Liver (tissue), 9 donors: Measurements from ENCODE around the gene RBSN. TPM values are rescaled to one million over a fixed set of nuclear protein-coding genes. Genes with fewer than 3 reads are reported as not detected.

Experiments
- DNase-seq: peaks from one replicate; pipeline ENCODE4 v3.0.0-alpha.2; 2017; ENCODE audit warnings: low spot score
- H3K27ac ChIP-seq, 2 donors: one replicate each; pipeline ENCODE4 v1.7.0; 2013; ENCODE audit warnings: inconsistent platforms in 2 of 2, low read length in 2 of 2, control low read depth in 1 of 2, low read depth in 1 of 2, mild to moderate bottlenecking in 1 of 2
- H3K27me3 ChIP-seq, 4 donors: one replicate each; pipeline versions ENCODE4 v1.6.1 to v1.7.0; 2013; ENCODE audit warnings: low read length in 3 of 4, inconsistent platforms in 1 of 4, mild to moderate bottlenecking in 1 of 4, moderate library complexity in 1 of 4; ENCODE audit not compliant: control insufficient read depth in 4 of 4, insufficient read depth in 4 of 4
- H3K36me3 ChIP-seq, 4 donors: one replicate each; pipeline versions ENCODE4 v1.6.1 to v1.7.0; 2013; ENCODE audit warnings: low read length in 3 of 4, mild to moderate bottlenecking in 3 of 4, low read depth in 1 of 4, moderate library complexity in 1 of 4; ENCODE audit not compliant: control insufficient read depth in 4 of 4, insufficient read depth in 3 of 4
- H3K4me1 ChIP-seq, 4 donors: one replicate each; pipeline versions ENCODE4 v1.6.1 to v1.7.0; 2013; ENCODE audit warnings: low read length in 3 of 4, mild to moderate bottlenecking in 3 of 4, moderate library complexity in 1 of 4; ENCODE audit not compliant: control insufficient read depth in 4 of 4, insufficient read depth in 4 of 4
- H3K4me3 ChIP-seq, 3 donors: one replicate each; pipeline versions ENCODE4 v1.6.1 to v1.7.0; 2013; ENCODE audit warnings: low read length in 3 of 3, control low read depth in 1 of 3, low read depth in 1 of 3, mild to moderate bottlenecking in 1 of 3
- H3K9ac ChIP-seq, 2 donors: one replicate each; pipeline ENCODE4 v1.7.0; 2013; ENCODE audit warnings: low read length in 2 of 2, mild to moderate bottlenecking in 2 of 2, moderate library complexity in 2 of 2, control low read depth in 1 of 2, low read depth in 1 of 2
- H3K9me3 ChIP-seq, 4 donors: one replicate each; pipeline versions ENCODE4 v1.6.1 to v1.7.0; 2013; ENCODE audit warnings: low read length in 3 of 4; ENCODE audit not compliant: control insufficient read depth in 4 of 4
- CTCF ChIP-seq: fragments of 150-350 bp; IDR thresholded peaks from 2 replicates; pipeline ENCODE4 v1.5.1; 2017; ENCODE audit warnings: improper control_type of control experiment, low read depth, low read length; ENCODE audit not compliant: missing input control
- EGR1 ChIP-seq, 2 donors: IDR thresholded peaks; 2 replicates each; pipeline ENCODE4 v1.6.1; 2016 to 2018; ENCODE audit warnings: antibody characterized with exemption in 2 of 2, low read depth in 2 of 2
- FOXA1 ChIP-seq: IDR thresholded peaks from 2 replicates; pipeline ENCODE4 v1.6.1; 2016; ENCODE audit warnings: antibody characterized with exemption
- FOXA2 ChIP-seq: IDR thresholded peaks from 2 replicates; pipeline ENCODE4 v1.6.1; 2016; ENCODE audit warnings: antibody characterized with exemption
- GABPA ChIP-seq, 2 donors: IDR thresholded peaks in 1 of 2; conservative IDR thresholded peaks in 1 of 2; 2 replicates each; pipeline ENCODE4 v1.6.1; 2016; ENCODE audit warnings: antibody characterized with exemption in 2 of 2, mild to moderate bottlenecking in 1 of 2, moderate library complexity in 1 of 2
- HNF4A ChIP-seq, 2 donors: conservative IDR thresholded peaks; 2 replicates each; pipeline ENCODE4 v1.6.1; 2016; ENCODE audit warnings: antibody characterized with exemption in 2 of 2, mild to moderate bottlenecking in 2 of 2
- HNF4G ChIP-seq: IDR thresholded peaks from 2 replicates; pipeline ENCODE4 v1.6.1; 2016; ENCODE audit warnings: antibody characterized with exemption
- JUND ChIP-seq, 2 donors: IDR thresholded peaks; 2 replicates each; pipeline ENCODE4 v1.6.1; 2016; ENCODE audit warnings: antibody characterized with exemption in 2 of 2
- MAX ChIP-seq: IDR thresholded peaks from 2 replicates; pipeline ENCODE4 v1.6.1; 2016; ENCODE audit warnings: antibody characterized with exemption
- NR2F2 ChIP-seq: IDR thresholded peaks from 2 replicates; pipeline ENCODE4 v1.6.1; 2016; ENCODE audit warnings: antibody characterized with exemption
- RAD21 ChIP-seq, 2 donors: IDR thresholded peaks; 2 replicates each; pipeline ENCODE4 v1.6.1; 2016; ENCODE audit warnings: antibody characterized with exemption in 2 of 2, mild to moderate bottlenecking in 2 of 2
- REST ChIP-seq: IDR thresholded peaks from 2 replicates; pipeline ENCODE4 v1.6.1; 2016; ENCODE audit warnings: antibody characterized with exemption, mild to moderate bottlenecking
- RXRA ChIP-seq, 2 donors: IDR thresholded peaks; 2 replicates each; pipeline ENCODE4 v1.6.1; 2017 to 2018; ENCODE audit warnings: antibody characterized with exemption in 2 of 2, mild to moderate bottlenecking in 1 of 2
- SP1 ChIP-seq: IDR thresholded peaks from 2 replicates; pipeline ENCODE4 v1.6.1; 2018; ENCODE audit warnings: antibody characterized with exemption, mild to moderate bottlenecking
- TAF1 ChIP-seq: conservative IDR thresholded peaks from 2 replicates; pipeline ENCODE4 v1.6.1; 2016; ENCODE audit warnings: antibody characterized with exemption, mild to moderate bottlenecking
- YY1 ChIP-seq: IDR thresholded peaks from 2 replicates; pipeline ENCODE4 v1.6.1; 2016; ENCODE audit warnings: antibody characterized with exemption, mild to moderate bottlenecking
- WGBS: extraction: QIAGEN DNeasy Blood & Tissue Kit; methylation state at CpG from one replicate; pipeline ENCODE4 v1.1.7; 2013; 5-methylcytosine and 5-hydroxymethylcytosine counted together
- polyA plus RNA-seq, 2 donors: library from polyadenylated mRNA; stranded (reverse) in 1 of 2; unstranded in 1 of 2; fragments of 200-250 nt in 1 of 2; fragments of >200 nt in 1 of 2; fragmentation: Nextera tagmentation in 1 of 2; extraction: Ambion mirVana in 1 of 2; gene quantifications; one replicate each; pipeline versions ENCODE4 v1.2.1 to v1.2.3, GENCODE V29; 2013 to 2015
- total RNA-seq, 2 donors: library from RNA; depleted of rRNA; stranded (reverse); fragments of >200 nt; gene quantifications; one replicate each; pipeline ENCODE4 v1.2.3, GENCODE V29; 2014
- donor health status: healthy.
- donor health status: healthy.
- donor health status: healthy.
- donor health status: healthy.
- donor health status: healthy.

The RBSN gene
- total and polyA plus RNA-seq, 4 donors = 5.6 to 18.3 (median 11.9) TPM

- 75% methylated on average over 3 of the region's 3 CpGs for WGBS
- Histone ChIP-seq H3K4me1 (peaks cover 5 to 14% (median 7%) of the 10 kb centered on the region in 4 donors), H3K27ac (no peak overlapping the region), H3K4me3 (no peak overlapping the region), H3K36me3 (no peaks in the 10 kb centered on the region), H3K9ac (no peak overlapping the region), H3K27me3 (no peaks in the 10 kb centered on the region), H3K9me3 (no peaks in the 10 kb centered on the region)
- no peak for DNase-seq
- TF ChIP-seq JUND (IDR thresholded peaks at IDR 0.05) (no peak), MAX (no peak), FOXA1 (no peak), CTCF (no peak), TAF1 (no peak), FOXA2 (no peak), REST (no peak), SP1 (no peak), NR2F2 (no peak), EGR1 (IDR thresholded peaks at IDR 0.05; ENCODE audit: low read depth in 2 of 2) (no peak), GABPA (IDR thresholded peaks at IDR 0.05 in 1 of 2, conservative IDR thresholded peaks at IDR 0.05 in 1 of 2) (no peak), RXRA (IDR thresholded peaks at IDR 0.05) (no peak), RAD21 (IDR thresholded peaks at IDR 0.05) (no peak), HNF4G (no peak), YY1 (no peak), HNF4A (conservative IDR thresholded peaks at IDR 0.05) (no peak)
These were observed 13.1 kb upstream of the RBSN start for GRCh38 chr3:15112011-15112410.

GRCh38 chr3:15110206-15110605 is 11.3 kb upstream of the RBSN start:
- no peak for DNase-seq
- Histone ChIP-seq H3K27me3 (no peaks in the 10 kb centered on the region), H3K27ac (no peak overlapping the region), H3K4me3 (no peak overlapping the region), H3K9ac (no peak overlapping the region), H3K9me3 (no peaks in the 10 kb centered on the region), H3K4me1 (peaks cover 5 to 19% (median 7%) of the 10 kb centered on the region in 4 donors), H3K36me3 (no peaks in the 10 kb centered on the region)
- WGBS = 80% methylated on average over 4 of the region's 4 CpGs
- no peak for TF ChIP-seq YY1
- no peak for TF ChIP-seq NR2F2
- TF ChIP-seq HNF4G = no peak
- no peak for TF ChIP-seq FOXA2
- TF ChIP-seq JUND (IDR thresholded peaks at IDR 0.05) = no peak
- TF ChIP-seq REST = no peak
- no peak for TF ChIP-seq SP1
- TF ChIP-seq RAD21 (IDR thresholded peaks at IDR 0.05) = no peak
